Stimulated activated CD4-positive, alpha-beta T cell treated with anti-CD3 and anti-CD28 coated beads, Interleukin-1b, Interleukin-23, amount 100 ng/mL, for 48 hours (primary cell): Measurements from ENCODE around the gene RPL14.
A peak's percentile ranks its signal among the peaks of the same experiment; 100 is the strongest.
"Not testable (repeated sequence)": the region's sequence is repeated elsewhere in the genome, so short reads cannot be mapped to it uniquely, and the experiment has no call there.

ENCODE experiments used
- DNase-seq: peaks from one replicate; pipeline ENCODE4 v3.0.0-alpha.2; 2020

The RPL14 gene

DNA sequence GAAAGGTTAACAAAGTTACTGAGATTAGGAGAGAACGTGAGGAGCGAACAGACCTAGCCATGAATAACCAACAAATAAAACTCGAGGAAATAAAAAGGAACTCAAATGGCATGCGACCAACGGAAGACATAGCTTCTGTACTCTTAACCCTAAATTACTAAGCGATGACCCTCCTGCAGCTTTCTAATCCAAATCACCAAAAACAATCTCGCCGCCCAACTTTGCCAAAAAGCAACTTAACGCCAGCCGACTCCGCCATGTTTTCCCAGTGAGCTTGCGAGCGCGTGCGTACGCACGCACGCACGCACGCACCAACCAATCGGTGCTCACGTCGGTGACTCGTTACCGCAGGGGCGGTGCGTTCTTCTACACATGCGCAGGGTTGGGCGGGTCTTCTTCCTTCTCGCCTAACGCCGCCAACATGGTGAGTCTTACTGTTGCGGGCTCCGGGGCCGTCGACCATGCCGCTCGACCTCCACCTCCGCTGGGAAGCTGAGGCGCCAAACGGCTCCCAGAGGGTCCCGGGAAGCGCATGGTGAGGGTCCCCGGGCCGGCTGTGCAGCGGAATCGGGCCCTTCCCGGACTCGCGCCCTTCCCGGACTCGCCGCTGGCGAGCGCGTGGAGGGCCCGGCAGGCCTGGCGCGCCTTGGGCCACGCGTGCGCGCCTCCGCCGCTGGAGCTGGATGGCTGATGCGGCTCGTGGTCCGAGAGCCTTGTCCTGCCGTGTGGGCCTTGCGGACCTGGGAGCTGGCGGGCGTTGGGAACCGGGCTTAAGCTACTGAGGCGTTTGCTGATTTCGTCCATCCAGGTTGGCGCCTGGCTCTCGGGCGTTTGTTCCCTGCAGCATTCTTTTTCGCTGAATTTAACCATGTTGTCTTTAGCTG is at the start of gene RPL14:
Gene RPL14, plus strand, starts transcription at position 400 of the 884 bp plus-strand sequence. Its CDS starts 133 bp downstream, at position 533.
- peak; percentile 95 for DNase-seq

DNA sequence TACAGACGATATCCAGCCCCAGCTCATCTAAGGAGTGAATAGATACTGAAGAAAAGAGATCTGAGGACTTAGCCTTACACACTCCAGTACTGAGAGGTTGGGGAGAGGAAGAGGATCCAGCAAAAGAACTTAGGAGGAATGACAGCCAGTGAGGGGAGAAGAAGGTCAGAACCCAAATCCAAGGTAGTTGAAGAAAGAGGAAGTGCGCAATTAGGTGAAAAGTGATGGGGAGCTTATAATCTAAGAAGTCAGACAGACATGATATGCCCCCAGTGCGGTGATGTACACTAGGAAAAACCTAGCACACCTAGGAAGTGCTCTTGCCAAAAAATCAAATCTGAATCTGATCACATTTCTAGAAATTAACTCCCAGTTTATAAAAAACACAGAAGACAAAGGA is 49.5 kb upstream of the RPL14 start:
- no peak for DNase-seq

- DNase-seq, result no peak
Observed at GRCh38 chr3:40414270-40414669, 42.9 kb upstream of the RPL14 start.

GRCh38 chr3:40417845-40418543 is 39.1 kb upstream of the RPL14 start:
- no peak for DNase-seq

GRCh38 chr3:40422861-40423260 is 34.3 kb upstream of the RPL14 start:
- no peak for DNase-seq

DNA sequence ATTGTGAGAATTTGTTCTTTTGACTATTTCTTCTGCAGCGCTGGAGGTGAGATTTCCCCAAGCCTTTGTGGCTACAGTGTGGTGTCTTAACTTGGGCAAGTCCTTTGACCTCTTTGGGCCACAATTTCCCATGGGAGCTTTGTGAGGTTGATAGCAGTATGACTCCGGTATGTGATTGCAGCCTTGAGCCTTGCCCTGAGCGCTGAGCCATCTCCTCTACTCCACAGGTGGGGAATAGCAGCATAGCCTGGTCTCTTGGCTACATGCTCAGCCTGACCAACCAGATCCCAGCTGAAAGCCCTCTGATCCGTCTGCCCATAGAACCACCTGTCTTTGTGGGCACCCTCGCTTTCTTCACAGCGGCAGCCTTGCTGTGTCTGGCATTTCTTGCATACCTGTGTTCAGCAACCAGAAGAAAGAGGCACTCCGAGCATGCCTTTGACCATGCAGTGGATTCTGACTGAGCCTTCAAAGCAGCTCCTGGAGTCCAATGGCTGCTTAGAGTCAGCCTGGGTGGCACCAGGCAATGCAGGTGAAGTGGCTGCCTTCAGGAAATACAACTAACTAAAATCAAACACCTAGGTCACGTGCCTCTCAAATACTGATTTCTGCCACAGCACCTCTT is 30.0 kb upstream of the RPL14 start:
- no peak for DNase-seq

DNA sequence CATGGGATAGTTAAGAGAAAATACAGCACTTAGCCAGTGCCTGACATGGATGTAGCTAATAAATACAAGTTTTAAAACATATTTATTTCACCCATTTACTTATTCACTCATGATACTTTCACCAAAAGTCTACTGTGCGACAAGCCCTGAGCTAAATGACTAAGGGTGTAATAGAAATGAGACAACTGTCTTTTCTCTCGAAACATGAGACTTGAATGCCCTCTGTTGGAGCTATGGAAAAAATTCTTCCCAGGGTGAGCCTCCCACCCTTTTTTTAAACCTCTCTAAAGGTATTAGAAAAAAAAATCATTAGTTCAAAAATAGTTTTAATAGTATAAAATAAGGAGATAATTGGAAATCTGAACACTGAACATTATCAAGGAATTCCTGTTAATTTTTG is 24.3 kb upstream of the RPL14 start:
- DNase-seq, result no peak

- no peak for DNase-seq
Observed at GRCh38 chr3:40437889-40438288, 19.2 kb upstream of the RPL14 start.

GRCh38 chr3:40445062-40445461 is 12.1 kb upstream of the RPL14 start:
- no peak for DNase-seq

GRCh38 chr3:40445880-40446279 is 11.3 kb upstream of the RPL14 start:
- DNase-seq, result no peak

DNA sequence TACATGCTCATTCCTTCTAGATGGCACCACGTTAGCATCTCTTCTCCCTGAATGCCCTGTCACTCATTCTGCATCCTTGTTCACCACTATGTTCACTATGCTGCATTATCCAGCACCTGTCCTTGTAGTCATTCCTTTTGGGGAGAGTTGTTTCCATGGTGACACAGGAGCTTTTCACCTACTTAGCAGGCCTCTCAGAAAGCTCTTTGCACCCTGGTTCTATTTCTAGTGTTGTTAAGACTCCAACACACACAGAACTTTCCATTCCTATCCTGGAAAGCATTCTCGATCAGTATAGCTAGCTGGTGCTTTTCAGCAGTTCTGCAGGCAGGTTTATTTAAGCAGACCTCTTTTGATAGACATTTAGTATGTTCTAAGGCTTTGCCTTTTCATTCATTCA is 6.7 kb upstream of the RPL14 start:
- DNase-seq, result no peak

DNA sequence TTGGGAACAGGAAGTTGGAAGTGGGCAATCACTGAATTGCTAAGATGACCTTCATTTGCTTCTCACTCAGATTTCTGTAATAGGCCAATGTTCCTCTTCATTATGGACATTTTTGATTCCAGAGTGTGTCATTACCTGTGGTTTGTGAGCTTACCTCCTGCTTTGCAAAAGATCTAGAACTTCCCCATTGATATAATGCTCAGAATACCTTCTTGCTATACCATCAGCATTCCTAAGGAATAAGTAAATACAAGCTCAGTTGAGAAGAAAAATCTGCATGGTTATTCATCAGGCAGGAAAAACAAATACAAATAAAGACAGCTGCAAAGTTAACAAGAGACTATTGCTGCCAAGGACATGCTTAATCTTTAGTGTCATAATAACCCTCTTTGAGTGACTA is 5.6 kb upstream of the RPL14 start:
- no peak for DNase-seq

GRCh38 chr3:40452057-40452456 is 5.1 kb upstream of the RPL14 start:
- DNase-seq, result no peak

- DNase-seq, result no peak
Observed at GRCh38 chr3:40452562-40452875, 4.6 kb upstream of the RPL14 start.

GRCh38 chr3:40452876-40453730 is 4.0 kb upstream of the RPL14 start:
- DNase-seq, result peak; percentile 97

DNA sequence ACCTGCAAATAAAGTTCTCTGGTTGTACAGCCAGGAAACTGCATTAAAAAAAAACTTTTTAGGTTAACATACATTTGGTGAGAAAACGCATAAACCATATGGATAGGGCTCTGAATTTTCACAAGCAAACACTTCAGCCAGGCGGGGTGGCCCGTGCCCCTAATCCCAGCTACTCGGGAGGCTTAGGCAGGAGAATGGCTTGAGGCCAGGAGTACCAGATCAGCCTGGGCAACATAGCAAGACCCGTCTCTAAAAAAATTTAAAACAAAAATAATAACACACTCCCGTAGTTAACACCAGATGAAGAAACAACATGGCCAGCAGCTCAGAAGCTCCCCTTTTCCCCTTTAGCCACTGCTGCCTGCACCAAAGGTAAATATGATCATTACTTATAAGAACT is 3.2 kb upstream of the RPL14 start:
- DNase-seq, result no peak

DNA sequence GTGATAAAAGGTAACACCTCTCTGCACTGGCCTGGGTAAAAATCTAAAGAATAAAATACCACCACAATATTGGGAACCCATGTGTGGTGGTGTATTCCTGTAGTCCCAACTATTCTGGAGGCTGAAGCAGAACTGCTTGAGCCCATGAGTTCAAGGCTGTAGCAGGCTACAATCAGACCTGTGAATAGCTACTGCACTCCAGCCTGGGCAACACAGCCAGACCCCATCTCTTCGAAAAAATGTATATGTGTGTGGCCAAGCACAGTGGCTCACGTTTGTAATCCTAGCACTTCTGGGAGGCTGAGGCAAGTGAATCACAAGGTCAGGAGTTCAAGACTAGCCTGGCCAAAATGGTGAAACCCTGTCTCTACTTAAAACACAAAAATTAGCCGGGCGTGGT is 1.8 kb upstream of the RPL14 start:
- DNase-seq, result no peak

DNA sequence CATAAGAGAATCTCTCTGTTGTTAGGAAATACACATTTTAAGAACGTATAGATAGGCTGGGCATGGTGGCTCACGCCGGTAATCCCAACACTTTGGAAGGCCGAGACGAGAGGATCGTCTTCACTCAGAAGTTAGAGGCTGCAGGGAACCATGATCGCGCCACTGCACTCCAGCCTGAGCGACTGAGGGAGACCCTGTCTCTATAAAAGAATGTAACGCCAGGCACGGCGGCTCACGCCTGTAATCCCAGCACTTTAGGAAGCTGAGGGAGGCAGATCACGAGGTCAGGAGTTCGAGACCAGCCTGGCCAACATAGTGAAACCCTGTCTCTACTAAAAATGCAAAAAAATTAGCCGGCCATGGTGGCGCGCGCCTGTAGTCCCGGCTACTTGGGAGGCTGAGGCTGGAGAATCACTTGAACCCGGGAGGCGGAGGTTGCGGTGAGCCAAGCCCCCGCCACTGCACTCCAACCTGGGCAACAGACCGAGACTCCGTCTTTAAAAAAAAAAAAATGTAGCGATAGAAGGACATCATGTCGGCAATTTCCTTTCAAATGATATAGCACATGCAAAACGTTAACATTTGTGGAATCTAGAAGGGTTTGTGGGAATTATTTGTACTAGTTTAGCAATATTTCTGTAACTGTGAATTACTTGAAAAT is 730 bp upstream of the RPL14 start:
- no peak for DNase-seq

DNA sequence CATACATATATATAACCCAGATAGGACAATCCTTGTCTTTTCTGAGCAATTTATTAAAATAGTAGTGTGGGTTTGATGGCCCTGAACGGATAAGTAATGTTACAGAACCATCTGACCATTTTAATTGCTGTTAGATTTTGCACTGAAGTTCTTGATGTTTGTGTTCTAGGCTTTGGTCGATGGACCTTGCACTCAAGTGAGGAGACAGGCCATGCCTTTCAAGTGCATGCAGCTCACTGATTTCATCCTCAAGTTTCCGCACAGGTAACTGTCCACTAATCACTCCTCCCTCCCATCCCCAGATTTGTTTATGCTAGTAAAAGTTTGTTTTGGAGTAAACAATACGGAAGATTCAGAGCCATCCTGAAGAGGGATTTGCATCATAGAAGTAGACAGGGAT is 1.3 kb downstream of the RPL14 start:
- no peak for DNase-seq

GRCh38 chr3:40460481-40460880 is 3.3 kb downstream of the RPL14 start:
- peak; percentile 42 for DNase-seq

GRCh38 chr3:40461161-40461560 is 4.0 kb downstream of the RPL14 start:
- no peak for DNase-seq

- not testable (repeated sequence) for DNase-seq
Observed at GRCh38 chr3:40462838-40463237, 5.7 kb downstream of the RPL14 start.

- no peak for DNase-seq
Observed at GRCh38 chr3:40463579-40463978, 6.4 kb downstream of the RPL14 start.
